Transverse colon (tissue), 3 donors: ENCODE measurements around the gene MDM2.

Experiments
- POLR2A ChIP-seq: fragments of 450-650 bp; IDR thresholded peaks from one replicate; pipeline ENCODE4 v1.6.1; 2016; ENCODE audit warnings: antibody characterized with exemption, mild to moderate bottlenecking, moderate library complexity
- TF ChIP-seq, protein P1 (sequence below), 5 experiments: fragments of 200-600 bp in 3 of 5; fragments of 450-650 bp in 2 of 5; sonication (generic) in 3 of 5; IDR thresholded peaks; 1 replicate in 2 of 5; 2 replicates in 3 of 5; pipeline ENCODE4 v1.5.1; 2016 to 2017; ENCODE audit warnings: antibody characterized with exemption in 5 of 5, inconsistent platforms in 3 of 5, mild to moderate bottlenecking in 2 of 5, moderate library complexity in 1 of 5

GRCh38 chr12:68861890-68862289 lies 53.9 kb downstream of the MDM2 start:
- TF ChIP-seq, protein P1, sequence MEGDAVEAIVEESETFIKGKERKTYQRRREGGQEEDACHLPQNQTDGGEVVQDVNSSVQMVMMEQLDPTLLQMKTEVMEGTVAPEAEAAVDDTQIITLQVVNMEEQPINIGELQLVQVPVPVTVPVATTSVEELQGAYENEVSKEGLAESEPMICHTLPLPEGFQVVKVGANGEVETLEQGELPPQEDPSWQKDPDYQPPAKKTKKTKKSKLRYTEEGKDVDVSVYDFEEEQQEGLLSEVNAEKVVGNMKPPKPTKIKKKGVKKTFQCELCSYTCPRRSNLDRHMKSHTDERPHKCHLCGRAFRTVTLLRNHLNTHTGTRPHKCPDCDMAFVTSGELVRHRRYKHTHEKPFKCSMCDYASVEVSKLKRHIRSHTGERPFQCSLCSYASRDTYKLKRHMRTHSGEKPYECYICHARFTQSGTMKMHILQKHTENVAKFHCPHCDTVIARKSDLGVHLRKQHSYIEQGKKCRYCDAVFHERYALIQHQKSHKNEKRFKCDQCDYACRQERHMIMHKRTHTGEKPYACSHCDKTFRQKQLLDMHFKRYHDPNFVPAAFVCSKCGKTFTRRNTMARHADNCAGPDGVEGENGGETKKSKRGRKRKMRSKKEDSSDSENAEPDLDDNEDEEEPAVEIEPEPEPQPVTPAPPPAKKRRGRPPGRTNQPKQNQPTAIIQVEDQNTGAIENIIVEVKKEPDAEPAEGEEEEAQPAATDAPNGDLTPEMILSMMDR (IDR thresholded peaks at IDR 0.05) = no peak
- no peak for TF ChIP-seq POLR2A
